Erythroblast (primary cell): ENCODE measurements around the gene THYN1.
"Not testable (repeated sequence)": the region's sequence is repeated elsewhere in the genome, so short reads cannot be mapped to it uniquely, and the experiment has no call there.

Experiments used
- DNase-seq, 2 experiments: peaks; one replicate each; lab custom pipeline; 2025; lab: John Stamatoyannopoulos, UW
- GATA1 ChIP-seq: IDR thresholded peaks from 2 replicates; pipeline ENCODE4 v1.6.1; 2011; ENCODE audit warnings: low read depth, mild to moderate bottlenecking, control low read depth, low read length, moderate library complexity
- POLR2A ChIP-seq: IDR thresholded peaks from 2 replicates; pipeline ENCODE4 v1.6.1; 2011; ENCODE audit warnings: mild to moderate bottlenecking, low read length

THYN1 gene

GRCh38 chr11:134253188-134253993 is at the start of gene THYN1, which contains the start of gene ACAD8:
THYN1 (minus strand) TSS chr11:134253352; CDS start chr11:134252882, 470 bp downstream.
ACAD8 (plus strand) TSS chr11:134253568; CDS start chr11:134253601, 33 bp downstream.
- DNase-seq: peak; percentile 96 to 98
- TF ChIP-seq POLR2A: peak; percentile 81
- TF ChIP-seq GATA1: no peak

- TF ChIP-seq GATA1 (no peak), POLR2A (no peak)
- DNase-seq: no peak
Observed at GRCh38 chr11:134294664-134295063, 41.5 kb upstream of the THYN1 start.

GRCh38 chr11:134293119-134294113 is 40.3 kb upstream of the THYN1 start:
- TF ChIP-seq GATA1 (no peak), POLR2A (no peak)

GRCh38 chr11:134292661-134293060 is 39.5 kb upstream of the THYN1 start:
- DNase-seq: no peak
- TF ChIP-seq GATA1 (no peak), POLR2A (no peak)

More at GRCh38 chr11:134293119-134294113, 40.3 kb upstream of the THYN1 start:
- no peak for DNase-seq

- DNase-seq: no peak
- TF ChIP-seq GATA1 (no peak), POLR2A (no peak)
Observed at GRCh38 chr11:134291196-134291595, 38.0 kb upstream of the THYN1 start.

GRCh38 chr11:134290646-134291045 is 37.5 kb upstream of the THYN1 start:
- TF ChIP-seq POLR2A (no peak), GATA1 (no peak)
- no peak for DNase-seq

GRCh38 chr11:134289789-134290188 is 36.6 kb upstream of the THYN1 start:
- no peak for TF ChIP-seq POLR2A
- no peak for TF ChIP-seq GATA1
- DNase-seq: no peak

- DNase-seq: no peak
- no peak for TF ChIP-seq GATA1
- TF ChIP-seq POLR2A: no peak
Observed at GRCh38 chr11:134289167-134289566, 36.0 kb upstream of the THYN1 start.

- no peak for DNase-seq
- TF ChIP-seq GATA1 (no peak), POLR2A (no peak)
Observed at GRCh38 chr11:134288486-134288885, 35.3 kb upstream of the THYN1 start.

GRCh38 chr11:134287561-134287960 is 34.4 kb upstream of the THYN1 start:
- no peak for DNase-seq
- TF ChIP-seq POLR2A (no peak), GATA1 (no peak)

GRCh38 chr11:134284349-134284748 is 31.2 kb upstream of the THYN1 start:
- DNase-seq: not testable (repeated sequence)

- TF ChIP-seq GATA1: no peak
- no peak for TF ChIP-seq POLR2A
- DNase-seq: no peak
Observed at GRCh38 chr11:134283461-134284230, 30.5 kb upstream of the THYN1 start.
